Breast epithelium (tissue), 4 donors: ENCODE results near the gene SERGEF. TPM values are rescaled to one million over a fixed set of nuclear protein-coding genes. Genes with fewer than 3 reads are reported as not detected.

ENCODE experiments used
- DNase-seq, 2 donors: peaks; one replicate each; pipeline ENCODE4 v3.0.0-alpha.2; 2019; ENCODE audit warnings: low spot score in 2 of 2
- H3K27ac ChIP-seq, 2 donors: fragments of 200-600 bp; sonication (generic) in 1 of 2; one replicate each; pipeline ENCODE4 v1.5.1; 2016 to 2019; ENCODE audit warnings: mild to moderate bottlenecking in 1 of 2
- H3K27me3 ChIP-seq, 2 donors: fragments of 200-600 bp; sonication (generic) in 1 of 2; one replicate each; pipeline versions ENCODE4 v1.5.1 to v1.6.0; 2017 to 2019; ENCODE audit warnings: control low read depth in 1 of 2, mild to moderate bottlenecking in 1 of 2
- H3K36me3 ChIP-seq: fragments of 200-600 bp; one replicate; pipeline ENCODE4 v1.5.1; 2019
- H3K4me1 ChIP-seq, 2 donors: fragments of 200-600 bp; sonication (generic); one replicate each; pipeline ENCODE4 v1.5.1; 2016 to 2019; ENCODE audit warnings: control low read depth in 1 of 2
- H3K4me3 ChIP-seq, 3 donors: fragments of 200-600 bp; sonication (generic); 1 replicate in 2 of 3; 2 replicates in 1 of 3; pipeline ENCODE4 v1.5.1; 2016 to 2019; ENCODE audit warnings: mild to moderate bottlenecking in 3 of 3, moderate library complexity in 2 of 3
- H3K9me3 ChIP-seq, 2 donors: fragments of 200-600 bp; sonication (generic) in 1 of 2; one replicate each; pipeline ENCODE4 v1.5.1; 2016 to 2019; ENCODE audit warnings: control low read depth in 1 of 2
- POLR2A ChIP-seq: fragments of 450-650 bp; IDR thresholded peaks from one replicate; pipeline ENCODE4 v1.6.1; 2016; ENCODE audit warnings: antibody characterized with exemption, mild to moderate bottlenecking, moderate library complexity
- POLR2AphosphoS5 ChIP-seq, 3 donors: sonication (generic); formaldehyde crosslinking; IDR thresholded peaks; one replicate each; pipeline ENCODE4 v1.6.1; 2017; ENCODE audit warnings: antibody characterized with exemption in 3 of 3
- intact Hi-C: fragments of 100-400 bp; cut with DNase I; formaldehyde crosslinking; loops from one replicate; pipeline ENCODE4 v1.15.1; 2023; ENCODE audit warnings: low total_unique reads
- total RNA-seq, 3 donors: library from RNA; depleted of rRNA; stranded (reverse); fragments of >200 nt; gene quantifications; one replicate each; pipeline ENCODE4 v1.1.0, GENCODE V29; 2016
- TF ChIP-seq, protein P1 (sequence below), 3 donors: fragments of 450-650 bp; IDR thresholded peaks; one replicate each; pipeline ENCODE4 v1.5.1; 2016 to 2017; ENCODE audit warnings: antibody characterized with exemption in 3 of 3, mild to moderate bottlenecking in 3 of 3, moderate library complexity in 3 of 3

The SERGEF gene
- total RNA-seq, 3 donors from 2014 or later = 31.8 to 47.5 (median 41.9) TPM

DNA sequence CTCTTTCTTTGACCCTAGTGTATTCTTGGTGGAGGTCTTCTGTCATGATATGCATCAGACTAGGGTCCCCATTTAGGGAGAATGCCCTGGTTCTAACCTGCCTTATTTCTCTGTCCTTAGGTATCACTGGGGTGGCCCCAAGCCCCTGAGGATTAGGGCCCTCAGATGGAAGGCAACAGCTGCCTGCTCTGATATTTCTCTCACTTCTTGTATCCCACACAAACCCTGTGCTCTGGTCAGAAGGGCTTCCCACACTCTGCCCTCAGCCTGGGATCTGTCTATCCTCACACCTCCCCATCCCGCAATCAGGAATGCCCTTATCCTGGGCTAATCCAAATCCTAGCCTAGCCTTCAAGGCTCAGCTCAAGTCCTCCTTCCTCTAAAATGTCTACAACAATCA is 202.8 kb downstream of the SERGEF start:
- Histone ChIP-seq H3K4me3 (no peak overlapping the region), H3K27ac (no peak overlapping the region), H3K36me3 (no peaks in the 10 kb centered on the region), H3K9me3 (no peaks in the 10 kb centered on the region), H3K4me1 (peaks cover 0 to 29% of the 10 kb centered on the region in 2 donors), H3K27me3 (no peaks in the 10 kb centered on the region)
- TF ChIP-seq POLR2AphosphoS5 (IDR thresholded peaks at IDR 0.05) (no peak), POLR2A (no peak)
- TF ChIP-seq, protein P1, sequence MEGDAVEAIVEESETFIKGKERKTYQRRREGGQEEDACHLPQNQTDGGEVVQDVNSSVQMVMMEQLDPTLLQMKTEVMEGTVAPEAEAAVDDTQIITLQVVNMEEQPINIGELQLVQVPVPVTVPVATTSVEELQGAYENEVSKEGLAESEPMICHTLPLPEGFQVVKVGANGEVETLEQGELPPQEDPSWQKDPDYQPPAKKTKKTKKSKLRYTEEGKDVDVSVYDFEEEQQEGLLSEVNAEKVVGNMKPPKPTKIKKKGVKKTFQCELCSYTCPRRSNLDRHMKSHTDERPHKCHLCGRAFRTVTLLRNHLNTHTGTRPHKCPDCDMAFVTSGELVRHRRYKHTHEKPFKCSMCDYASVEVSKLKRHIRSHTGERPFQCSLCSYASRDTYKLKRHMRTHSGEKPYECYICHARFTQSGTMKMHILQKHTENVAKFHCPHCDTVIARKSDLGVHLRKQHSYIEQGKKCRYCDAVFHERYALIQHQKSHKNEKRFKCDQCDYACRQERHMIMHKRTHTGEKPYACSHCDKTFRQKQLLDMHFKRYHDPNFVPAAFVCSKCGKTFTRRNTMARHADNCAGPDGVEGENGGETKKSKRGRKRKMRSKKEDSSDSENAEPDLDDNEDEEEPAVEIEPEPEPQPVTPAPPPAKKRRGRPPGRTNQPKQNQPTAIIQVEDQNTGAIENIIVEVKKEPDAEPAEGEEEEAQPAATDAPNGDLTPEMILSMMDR (IDR thresholded peaks at IDR 0.05) = no peak
- intact Hi-C loops = no loop called here
- DNase-seq = no peak

DNA sequence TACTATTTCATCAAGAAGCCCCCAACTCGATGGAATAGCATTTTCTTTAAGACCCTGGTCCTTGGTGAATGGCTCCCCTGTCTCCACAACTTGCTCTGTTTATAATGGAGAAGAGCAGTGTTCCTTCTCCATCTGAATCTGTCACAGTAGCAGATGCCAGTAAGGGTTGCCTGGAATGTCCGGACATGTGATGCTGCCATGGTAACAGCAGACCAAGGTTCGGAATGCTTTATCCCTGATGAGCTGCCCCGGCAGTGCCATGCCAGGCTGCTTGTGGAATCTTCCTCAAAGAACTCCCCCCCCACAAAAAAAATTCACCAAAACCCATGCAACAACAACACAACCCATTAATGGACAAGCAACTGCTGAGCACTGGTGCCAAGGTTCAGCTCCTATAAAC is 205.8 kb downstream of the SERGEF start:
- H3K27ac ChIP-seq = no peak overlapping the region
- no peak overlapping the region for H3K4me3 ChIP-seq
- TF ChIP-seq, protein P1 (IDR thresholded peaks at IDR 0.05) = no peak
- TF ChIP-seq POLR2A (no peak), POLR2AphosphoS5 (IDR thresholded peaks at IDR 0.05) (no peak)
- DNase-seq = no peak
- intact Hi-C loops = no loop called here
- no peaks in the 10 kb centered on the region for H3K9me3 ChIP-seq
- no peaks in the 10 kb centered on the region for H3K36me3 ChIP-seq
- peaks cover 0 to 8% of the 10 kb centered on the region in 2 donors for H3K4me1 ChIP-seq
- no peaks in the 10 kb centered on the region for H3K27me3 ChIP-seq

DNA sequence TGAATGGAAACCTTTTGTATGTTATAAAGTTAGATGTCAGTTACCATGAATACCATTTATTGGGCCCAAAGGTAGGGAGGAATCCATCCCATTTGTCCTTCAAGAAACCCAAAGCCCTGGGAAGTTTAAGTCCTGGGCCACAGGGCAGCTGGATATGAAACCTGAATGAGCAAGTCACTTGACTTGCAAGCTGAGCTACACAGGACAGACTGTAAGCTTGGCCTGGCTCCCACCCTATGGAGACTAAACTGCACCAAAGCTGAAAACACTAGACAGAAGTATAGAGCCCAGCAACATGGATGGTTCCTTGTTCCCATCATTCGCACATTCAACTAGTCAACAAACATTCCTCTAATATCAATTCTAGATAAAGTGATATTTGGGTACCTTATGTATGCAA is 207.0 kb downstream of the SERGEF start:
- H3K9me3 ChIP-seq = no peaks in the 10 kb centered on the region
- H3K36me3 ChIP-seq = no peaks in the 10 kb centered on the region
- intact Hi-C loops = no loop called here
- TF ChIP-seq POLR2A (no peak), POLR2AphosphoS5 (IDR thresholded peaks at IDR 0.05) (no peak)
- TF ChIP-seq, protein P1 (IDR thresholded peaks at IDR 0.05) = no peak
- no peaks in the 10 kb centered on the region for H3K27me3 ChIP-seq
- no peak for DNase-seq
- H3K27ac ChIP-seq = no peak overlapping the region
- peaks cover 0 to 1% of the 10 kb centered on the region in 2 donors for H3K4me1 ChIP-seq
- no peak overlapping the region for H3K4me3 ChIP-seq

- no peaks in the 10 kb centered on the region for H3K9me3 ChIP-seq
- no peak for TF ChIP-seq POLR2AphosphoS5 (IDR thresholded peaks at IDR 0.05)
- TF ChIP-seq, protein P1 (IDR thresholded peaks at IDR 0.05) = no peak
- no peak for TF ChIP-seq POLR2A
- no peak for DNase-seq
- H3K27ac ChIP-seq = no peak overlapping the region
- no peaks in the 10 kb centered on the region for H3K36me3 ChIP-seq
- H3K27me3 ChIP-seq = no peaks in the 10 kb centered on the region
- no peak overlapping the region for H3K4me3 ChIP-seq
- intact Hi-C loops = no loop called here
- H3K4me1 ChIP-seq = no peaks in the 10 kb centered on the region
Observed at GRCh38 chr11:17805043-17805442, 207.8 kb downstream of the SERGEF start.

DNA sequence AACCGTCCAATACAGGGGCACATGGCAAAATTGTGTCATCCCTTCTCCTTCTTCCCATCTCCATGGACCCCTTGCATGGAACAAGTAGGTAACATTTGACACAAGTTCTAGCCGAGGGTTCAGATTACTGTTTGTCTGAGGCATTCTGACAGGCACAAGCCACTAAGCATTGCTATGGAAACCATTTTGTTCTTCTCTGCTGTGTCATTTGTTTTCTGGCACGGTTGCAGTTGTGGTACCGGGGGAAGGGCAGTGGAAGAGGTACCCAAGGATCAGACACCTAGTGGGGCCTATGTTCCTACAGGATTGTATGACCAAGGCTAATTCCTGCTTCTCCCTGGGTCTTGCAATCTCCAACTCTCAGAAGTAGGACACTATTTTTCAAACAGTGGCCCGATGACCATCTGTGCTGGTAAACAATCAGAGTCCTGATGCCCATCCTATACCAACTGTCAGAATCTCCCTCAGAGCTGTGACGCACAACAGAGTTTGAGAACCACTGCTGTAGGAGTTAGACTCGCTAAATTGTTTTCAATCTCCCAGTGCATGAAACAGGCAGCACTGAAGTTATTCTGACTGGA is 209.0 kb downstream of the SERGEF start:
- Histone ChIP-seq H3K4me1 (no peaks in the 10 kb centered on the region), H3K36me3 (no peaks in the 10 kb centered on the region), H3K27ac (no peak overlapping the region), H3K27me3 (no peaks in the 10 kb centered on the region), H3K4me3 (no peak overlapping the region), H3K9me3 (no peaks in the 10 kb centered on the region)
- TF ChIP-seq, protein P1 (IDR thresholded peaks at IDR 0.05) = no peak
- DNase-seq = no peak
- intact Hi-C loops = no loop called here
